Peyer's patch (tissue), 4 donors: ENCODE results near the gene BZW2.

ENCODE experiments used
- POLR2A ChIP-seq, 2 donors: fragments of 450-650 bp; IDR thresholded peaks; one replicate each; pipeline ENCODE4 v1.5.1; 2017; ENCODE audit warnings: antibody characterized with exemption in 2 of 2, mild to moderate bottlenecking in 2 of 2, moderate library complexity in 2 of 2
- TF ChIP-seq, protein P1 (sequence below), 6 experiments: fragments of 450-650 bp in 4 of 6; fragments of 200-600 bp in 2 of 6; sonication (generic) in 1 of 6; IDR thresholded peaks; one replicate each; pipeline ENCODE4 v1.5.1; 2017 to 2019; ENCODE audit warnings: antibody characterized with exemption in 6 of 6, mild to moderate bottlenecking in 3 of 6, moderate library complexity in 1 of 6

GRCh38 chr7:16626388-16626787, 19.6 kb upstream of the BZW2 start:
- TF ChIP-seq, protein P1, sequence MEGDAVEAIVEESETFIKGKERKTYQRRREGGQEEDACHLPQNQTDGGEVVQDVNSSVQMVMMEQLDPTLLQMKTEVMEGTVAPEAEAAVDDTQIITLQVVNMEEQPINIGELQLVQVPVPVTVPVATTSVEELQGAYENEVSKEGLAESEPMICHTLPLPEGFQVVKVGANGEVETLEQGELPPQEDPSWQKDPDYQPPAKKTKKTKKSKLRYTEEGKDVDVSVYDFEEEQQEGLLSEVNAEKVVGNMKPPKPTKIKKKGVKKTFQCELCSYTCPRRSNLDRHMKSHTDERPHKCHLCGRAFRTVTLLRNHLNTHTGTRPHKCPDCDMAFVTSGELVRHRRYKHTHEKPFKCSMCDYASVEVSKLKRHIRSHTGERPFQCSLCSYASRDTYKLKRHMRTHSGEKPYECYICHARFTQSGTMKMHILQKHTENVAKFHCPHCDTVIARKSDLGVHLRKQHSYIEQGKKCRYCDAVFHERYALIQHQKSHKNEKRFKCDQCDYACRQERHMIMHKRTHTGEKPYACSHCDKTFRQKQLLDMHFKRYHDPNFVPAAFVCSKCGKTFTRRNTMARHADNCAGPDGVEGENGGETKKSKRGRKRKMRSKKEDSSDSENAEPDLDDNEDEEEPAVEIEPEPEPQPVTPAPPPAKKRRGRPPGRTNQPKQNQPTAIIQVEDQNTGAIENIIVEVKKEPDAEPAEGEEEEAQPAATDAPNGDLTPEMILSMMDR (IDR thresholded peaks at IDR 0.05): no peak
- TF ChIP-seq POLR2A (IDR thresholded peaks at IDR 0.05): no peak
